ENCODE results near the gene ASTN2.

ASTN2 gene

DNA sequence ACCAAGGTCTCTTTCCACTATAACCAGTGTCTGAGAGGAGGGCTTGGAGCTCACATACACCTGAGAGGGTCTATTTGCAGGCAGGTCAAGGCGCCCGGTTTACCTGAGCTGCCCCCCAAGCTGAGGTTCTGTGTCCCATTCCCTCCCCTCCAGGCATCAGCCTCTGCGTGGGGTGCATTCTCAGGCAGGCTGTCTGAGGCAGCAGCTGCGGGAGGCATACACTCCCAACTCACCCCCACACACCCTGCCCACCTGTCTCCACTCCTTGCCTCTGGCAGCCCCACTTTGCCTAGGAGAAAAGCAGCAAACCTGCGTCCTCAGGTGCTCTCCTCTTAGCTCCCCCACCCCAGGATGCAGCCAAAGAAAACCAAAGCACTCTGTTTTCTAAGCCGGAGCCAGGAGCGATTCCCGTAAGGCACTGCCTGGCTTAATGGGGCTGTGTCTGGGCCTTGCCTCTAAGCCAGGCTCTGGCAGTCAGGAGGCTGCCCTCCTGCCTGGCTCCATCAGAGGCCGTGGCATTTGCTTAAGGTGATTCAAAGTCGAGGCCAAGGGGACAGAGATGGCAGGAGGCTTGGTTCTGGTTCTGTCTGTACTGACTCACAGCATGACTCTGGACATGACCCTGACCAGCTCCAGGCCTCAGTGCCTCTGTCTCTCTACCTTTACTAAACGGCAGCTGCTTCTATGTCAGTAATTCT, 867.0 kb downstream of the ASTN2 start:
- DNase-seq, result no peak

DNA sequence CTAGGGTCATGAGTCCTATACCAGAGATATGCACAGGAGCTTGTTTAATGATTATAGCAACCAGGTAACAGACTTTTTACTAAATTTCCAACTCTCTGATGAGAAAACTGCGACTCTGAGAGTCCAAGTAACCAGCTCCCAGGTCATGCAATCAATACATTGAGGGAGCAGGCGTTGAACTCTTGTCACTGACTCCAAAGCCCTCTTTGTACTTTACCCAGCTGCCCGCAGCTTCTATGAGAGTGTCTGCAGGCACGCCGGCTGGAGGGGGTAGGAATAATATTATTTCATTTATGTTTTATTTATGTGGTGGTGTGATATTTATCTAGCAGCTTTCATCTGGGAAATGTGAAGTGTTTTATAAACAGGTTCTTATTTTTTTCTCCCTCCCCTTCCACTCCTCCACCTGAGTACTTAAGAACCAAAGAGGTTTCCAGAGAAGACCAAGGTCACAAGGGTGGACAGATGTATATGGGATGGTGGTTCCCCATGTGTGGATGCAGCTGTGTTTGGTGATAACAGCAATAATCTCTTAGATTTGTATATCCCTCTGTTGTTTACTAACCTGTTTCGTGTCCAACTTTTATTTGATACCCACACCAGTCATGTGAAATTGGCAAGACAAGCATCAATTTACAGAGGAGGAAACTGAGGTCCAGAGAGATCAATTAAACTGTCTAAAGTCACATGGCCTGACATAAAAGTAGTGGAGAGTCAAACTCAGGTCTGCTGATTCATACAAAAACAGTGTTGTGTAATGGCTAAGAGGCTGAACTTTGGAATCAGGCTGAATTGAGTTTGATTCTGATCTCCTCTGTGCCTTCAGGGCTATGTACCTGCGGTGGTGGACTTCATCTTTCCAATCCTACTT, 867.9 kb downstream of the ASTN2 start:
- DNase-seq, result no peak

DNA sequence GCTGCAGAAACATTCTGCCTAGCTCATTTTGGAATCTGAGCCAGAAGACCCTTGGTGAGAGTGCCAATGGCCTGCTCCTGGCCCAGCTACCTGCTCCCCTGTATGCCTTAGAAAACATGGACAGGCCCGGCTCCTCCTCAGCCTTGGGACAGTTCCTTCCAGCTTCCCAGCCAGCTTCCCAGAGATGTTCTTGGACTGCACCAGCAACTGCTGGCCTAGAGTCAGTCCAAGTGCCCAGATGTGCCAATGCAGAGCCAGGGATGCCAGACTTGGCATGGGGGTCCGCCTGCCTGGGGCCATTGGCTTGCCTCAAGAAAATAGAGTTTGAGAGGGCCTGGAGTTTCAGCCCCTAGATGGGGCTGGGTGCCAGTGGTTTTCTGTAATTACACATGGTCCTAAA, 870.0 kb downstream of the ASTN2 start:
- no peak for DNase-seq

DNA sequence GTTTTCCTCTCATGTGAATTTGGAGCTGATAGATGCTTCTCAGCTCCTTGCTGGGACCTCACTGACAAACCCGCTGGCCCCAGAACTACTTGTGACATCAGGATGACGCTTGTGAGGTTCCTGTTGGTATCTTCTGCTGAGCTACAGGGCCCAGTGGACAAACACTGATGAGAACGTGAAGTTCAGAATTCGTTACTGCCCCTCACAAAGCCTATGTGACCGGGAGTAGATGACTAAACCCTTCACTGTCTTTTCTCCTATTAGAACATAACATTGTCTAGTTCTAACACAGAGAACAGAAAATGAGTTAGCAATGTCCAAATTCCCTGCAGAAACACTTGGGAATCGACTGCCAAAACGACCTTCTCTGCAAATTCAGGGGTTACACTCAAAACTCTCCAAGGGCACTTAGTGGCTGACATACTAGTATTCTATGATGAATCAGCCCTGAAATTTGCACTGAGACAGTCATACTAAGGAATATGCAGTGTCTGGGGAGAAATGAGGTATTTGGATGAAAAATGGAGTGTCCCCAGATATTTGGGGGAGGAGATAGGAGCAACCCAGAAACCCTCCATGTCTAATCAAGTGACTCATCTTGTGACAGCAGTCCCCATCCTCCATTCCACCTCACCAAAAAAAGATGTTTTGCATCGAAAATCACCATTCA, 871.0 kb downstream of the ASTN2 start:
- peak; percentile 90 for DNase-seq

DNA sequence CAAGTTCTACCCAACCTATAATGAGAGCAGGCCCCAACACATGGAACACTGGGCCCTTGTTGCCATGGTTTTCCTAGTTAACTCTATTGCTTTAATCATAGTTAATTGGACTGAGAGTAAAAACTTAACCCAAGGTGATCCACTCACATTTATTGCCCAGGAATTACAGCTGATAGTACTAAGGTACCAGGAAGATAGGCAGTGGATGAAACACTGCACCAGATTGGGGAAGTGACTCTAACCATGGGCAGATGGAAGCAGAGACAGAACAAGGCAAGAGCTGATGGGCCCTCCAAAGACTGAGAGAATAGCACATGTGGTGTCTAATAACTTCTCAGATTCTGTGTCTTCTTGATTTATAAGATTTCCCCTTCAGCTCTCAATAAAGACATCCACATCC, 873.5 kb downstream of the ASTN2 start:
- DNase-seq, result no peak

DNA sequence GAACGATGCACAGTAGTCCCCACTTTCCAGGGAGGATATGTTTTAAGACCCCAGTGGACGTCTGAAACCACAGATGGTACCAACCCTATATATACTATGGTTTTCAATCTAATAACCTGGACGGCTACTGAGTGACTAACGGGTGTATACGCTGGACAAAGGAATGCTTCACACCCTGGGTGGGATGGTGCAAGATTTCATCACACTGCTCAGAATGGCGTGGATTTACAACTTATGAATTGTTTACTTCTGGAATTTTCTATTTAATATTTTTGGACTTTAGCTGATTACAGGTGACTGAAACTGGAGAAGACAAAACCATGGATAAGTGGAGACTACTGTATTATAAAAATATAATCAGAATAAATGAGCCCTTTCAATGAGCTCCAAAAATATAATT, 875.3 kb downstream of the ASTN2 start:
- peak; percentile 26 for DNase-seq

DNA sequence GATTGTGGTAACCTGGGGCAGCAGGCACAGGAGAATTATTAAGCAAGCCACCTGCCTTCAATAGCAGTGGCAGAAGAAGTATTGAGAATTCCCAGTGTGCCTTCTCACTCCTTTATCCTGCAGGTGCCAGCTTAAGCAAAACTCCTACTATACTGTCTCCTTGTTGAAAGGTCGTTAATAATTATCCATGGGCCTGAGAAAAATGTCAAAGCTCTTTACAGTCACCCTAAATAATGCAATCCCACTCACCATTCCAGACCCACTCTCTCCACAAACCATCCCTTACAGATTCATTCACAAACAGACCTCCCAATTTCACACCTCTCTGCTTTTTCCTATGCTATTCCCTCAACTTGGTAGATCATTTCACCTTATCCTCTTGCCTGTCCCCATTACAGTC, 889.2 kb downstream of the ASTN2 start:
- no peak for DNase-seq

DNA sequence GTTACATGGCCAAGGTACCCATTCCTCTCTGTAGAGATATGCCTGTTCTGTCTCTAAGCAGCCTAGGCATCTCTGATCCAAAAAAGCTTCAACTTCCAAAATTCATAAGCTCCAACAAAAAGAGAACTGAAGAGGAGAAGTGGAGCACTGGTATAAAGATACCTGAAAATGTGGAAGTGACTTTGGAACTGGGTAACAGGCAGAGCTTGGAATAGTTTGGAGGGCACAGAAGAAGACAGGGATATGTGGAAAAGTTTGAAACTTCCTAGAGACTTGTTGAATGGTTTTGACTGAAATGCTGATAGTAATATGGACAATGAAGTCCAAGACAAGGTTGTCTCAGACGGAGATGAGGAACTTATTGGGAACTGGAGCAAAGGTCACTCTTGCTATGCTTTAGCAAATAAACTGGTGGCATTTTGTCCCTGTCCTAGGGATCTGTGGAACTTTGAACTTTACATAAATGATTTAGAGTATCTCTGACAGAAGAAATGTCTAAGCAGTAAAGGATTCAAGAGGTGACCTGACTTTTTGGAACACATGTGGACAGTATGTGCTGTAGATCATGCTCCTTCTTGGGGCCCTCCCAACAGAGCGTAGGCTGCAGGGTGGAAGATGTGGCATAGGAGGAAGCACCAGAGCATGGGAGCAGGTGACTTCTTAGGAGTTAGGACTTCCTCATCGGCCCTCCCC, 889.9 kb downstream of the ASTN2 start:
- DNase-seq, result no peak

DNA sequence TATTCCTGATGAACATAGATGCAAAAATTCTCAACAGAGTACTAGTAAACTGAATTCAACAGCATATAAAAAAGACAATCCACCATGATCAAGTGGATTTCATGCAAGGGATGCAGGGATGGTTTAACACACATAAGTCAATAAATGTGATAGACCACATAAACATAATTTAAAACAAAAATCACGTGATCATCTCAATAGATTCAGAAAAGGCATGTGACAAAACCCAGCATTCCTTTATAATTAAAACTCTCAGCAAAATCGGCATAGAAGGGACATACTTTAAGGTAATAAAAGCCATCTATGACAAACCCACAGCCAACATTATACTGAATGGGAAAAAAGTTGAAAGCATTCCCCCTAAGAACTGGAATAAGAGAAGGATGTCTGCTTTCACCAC, 894.6 kb downstream of the ASTN2 start:
- DNase-seq, result no peak

DNA sequence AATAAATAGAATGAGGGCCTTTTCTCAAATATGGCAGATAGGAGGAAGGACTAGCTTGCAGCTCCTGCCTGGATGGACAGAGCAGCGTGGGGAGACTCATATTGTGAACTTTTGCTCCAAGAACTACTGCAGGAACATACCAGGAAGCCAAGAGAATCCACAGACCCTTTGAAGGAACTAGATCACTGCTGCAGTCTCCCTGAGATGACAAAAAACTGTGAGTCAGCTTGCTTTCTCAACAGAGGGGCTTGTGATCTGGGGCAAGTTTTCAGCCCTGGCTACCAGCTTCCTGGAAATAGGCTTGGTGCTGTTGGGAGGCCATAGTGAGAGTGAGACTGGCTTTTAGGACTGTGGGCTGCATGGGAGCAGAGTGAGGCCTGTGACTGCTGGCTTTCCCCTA, 898.4 kb downstream of the ASTN2 start:
- no peak for DNase-seq

DNA sequence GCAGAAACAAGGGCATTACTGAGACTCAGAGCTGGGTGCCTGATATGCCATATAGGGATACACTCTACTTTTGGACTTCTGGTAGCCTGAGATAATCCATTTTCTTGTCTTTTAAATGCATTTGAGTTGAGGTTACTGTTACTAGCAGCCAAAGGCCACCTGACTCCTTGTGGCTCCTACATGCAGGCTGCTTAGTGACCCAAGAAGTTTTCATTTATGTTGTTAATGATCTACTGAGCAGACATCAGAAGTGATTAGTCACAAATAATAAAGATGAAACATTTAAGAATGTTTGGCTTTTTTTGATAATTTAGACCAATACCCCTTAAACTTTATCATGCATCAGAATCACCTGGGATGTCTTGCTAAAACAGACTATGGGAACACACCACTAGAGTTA, 899.3 kb downstream of the ASTN2 start:
- DNase-seq, result no peak

DNA sequence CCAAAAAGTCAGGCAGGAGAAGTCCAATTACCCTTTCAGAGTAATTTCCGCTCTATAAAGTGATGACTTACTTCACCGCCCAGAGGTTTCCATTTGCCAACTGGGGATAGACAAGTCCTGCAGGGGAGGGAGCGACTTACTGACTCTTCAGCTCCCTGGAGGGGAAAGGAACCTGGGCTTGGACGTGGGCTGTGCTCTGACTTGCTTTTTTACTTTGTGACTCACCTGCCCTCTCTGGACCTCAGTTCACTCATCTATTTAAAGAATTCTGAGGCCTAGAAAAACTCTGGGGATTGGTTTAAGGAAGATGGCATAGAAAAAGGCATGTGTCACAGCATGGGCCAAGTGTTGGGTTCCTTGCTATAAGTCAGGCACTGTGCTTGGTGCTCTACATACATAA, 908.2 kb downstream of the ASTN2 start:
- DNase-seq, result no peak

DNA sequence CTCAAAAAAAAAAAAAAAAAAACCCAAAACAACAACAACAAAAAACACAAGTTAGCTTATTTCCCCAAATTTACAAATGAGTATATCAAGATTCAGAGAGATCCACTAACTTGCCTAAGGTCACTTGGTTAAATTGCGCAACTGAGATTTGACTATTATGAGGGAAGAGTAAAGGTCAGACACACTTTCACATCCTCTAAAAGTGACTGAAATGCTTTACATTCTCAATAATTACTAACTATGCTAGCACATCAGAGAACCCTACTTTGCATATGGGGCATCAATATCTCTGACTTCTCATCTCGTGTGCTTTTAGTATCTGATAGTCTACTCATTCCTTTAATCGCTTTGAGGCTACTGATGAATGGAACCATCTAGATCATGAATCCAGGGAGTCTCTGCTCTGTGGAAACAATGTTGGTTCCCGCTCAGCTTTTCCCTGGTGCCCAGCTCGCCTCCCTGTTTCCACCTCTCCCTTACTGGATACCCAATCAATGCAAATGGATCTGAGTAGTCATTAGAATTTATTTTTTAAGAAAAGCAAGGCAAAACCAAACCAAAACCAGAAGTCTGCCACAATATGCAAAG, 909.9 kb downstream of the ASTN2 start:
- DNase-seq, result no peak

DNA sequence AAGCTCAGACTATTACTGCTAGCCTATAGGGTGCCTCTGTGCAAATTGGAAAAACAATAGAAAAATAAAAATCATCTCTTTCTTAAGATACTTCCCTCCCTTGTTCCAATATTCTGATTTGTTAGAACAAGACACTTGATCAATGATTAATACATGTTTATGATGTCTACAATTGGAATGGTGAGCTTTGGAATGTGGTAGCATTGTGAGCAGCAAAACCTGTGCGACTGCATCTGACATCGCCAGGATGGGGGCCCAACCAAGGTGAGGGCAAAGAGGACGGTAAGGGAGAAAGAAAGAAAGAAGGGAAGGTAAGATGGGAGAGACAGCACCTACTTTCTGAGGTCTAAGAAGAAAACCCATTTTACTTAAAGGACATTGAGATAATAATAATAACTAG, 910.8 kb downstream of the ASTN2 start:
- no peak for DNase-seq

DNA sequence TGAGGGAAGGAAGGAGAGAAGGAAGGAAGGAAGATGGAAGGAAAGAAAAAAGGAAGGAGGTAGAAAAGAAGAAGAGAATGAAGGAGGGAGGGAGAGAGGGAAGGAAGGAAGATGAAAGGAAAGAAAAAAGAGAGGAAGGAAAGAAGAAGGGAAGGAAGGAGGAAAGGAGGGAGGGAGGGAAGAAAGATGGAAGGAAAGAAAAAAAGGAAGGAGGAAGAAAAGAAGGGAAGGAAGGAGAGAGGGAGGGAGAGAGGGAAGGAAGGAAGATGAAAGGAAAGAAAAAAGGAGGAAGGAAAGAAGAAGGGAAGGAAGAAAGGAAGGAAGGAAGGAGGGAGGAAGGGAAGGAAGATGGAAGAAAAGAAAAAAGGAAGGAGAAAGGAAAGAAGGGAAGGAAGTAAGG, 912.1 kb downstream of the ASTN2 start:
- no peak for DNase-seq

DNA sequence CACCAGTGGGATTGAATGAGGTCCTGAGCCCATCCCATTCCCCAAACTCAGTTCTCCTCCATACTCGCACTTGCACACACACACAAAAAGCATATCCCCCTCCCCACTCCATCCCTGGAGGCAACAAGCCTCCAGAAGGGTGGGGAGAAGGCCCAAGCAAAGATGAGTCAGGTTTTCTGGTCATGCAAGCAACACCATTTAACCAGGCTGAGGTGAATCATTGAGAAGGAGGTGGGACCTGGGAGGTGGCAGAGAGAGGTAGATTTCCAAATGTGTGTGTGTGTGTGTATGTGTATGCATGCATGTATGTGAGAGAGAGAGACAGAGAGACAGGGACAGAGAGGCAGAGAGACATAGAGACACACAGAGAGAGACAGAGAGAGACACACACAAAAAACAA, 913.0 kb downstream of the ASTN2 start:
- peak; percentile 56 for DNase-seq

DNA sequence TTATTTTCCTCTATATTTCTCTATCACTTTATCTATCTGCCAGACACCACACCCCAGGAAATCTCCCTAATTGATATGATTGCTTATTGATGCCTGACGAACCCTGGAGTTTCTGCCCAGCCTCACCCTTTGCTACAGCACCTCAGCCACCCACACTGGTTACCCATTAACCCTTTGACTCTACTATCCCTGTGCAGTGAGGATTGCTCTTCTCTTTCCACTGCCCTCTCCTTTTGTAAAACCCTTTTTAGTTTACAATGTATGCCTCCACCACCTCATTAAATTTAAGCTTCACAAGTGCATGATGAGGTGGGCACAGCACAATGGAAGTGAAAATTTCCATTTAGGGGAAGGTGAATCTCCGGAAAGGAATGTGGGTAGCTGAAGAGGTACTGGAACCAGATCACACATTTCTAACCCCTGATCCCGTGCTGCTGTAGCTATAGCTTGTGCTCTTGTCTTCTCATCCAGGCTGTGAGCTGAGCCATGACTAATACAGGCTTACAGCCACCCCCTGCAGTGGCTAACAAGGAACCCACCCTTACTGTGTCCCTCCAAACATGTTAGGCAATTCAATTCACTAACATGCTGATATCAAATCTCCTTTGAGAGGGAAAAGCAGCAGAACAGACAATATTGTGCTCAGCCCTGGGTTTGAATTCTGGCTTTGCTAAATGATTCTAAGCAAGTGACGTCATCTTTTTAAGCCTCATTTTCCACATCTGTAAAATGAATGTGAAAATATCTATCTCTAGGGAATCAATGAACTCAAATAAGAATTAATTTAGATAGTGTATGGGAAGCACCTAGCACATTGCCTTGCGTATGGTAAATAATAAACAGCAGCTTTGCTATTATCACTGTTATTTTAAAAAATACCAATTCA, 914.6 kb downstream of the ASTN2 start:
- DNase-seq, result peak; percentile 77

DNA sequence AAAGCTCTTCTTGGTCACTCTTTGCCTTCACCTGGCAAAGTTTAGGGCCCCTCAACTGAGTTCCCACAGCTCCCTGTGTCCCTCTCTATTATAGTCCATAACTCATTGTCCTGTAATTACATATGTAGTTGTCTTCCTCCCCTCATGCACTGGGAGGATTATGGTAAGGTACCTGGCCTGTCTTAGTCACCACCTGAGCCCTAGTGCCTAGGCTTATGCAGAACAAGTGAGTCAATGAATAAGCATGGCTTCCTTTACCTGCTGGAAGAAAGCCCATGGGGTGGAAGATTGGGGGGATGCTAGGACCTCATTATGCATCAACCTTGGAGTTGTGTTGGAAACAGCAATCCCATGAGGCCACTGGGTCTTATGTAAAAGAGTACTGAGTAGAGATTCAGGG, 915.4 kb downstream of the ASTN2 start:
- DNase-seq, result no peak

DNA sequence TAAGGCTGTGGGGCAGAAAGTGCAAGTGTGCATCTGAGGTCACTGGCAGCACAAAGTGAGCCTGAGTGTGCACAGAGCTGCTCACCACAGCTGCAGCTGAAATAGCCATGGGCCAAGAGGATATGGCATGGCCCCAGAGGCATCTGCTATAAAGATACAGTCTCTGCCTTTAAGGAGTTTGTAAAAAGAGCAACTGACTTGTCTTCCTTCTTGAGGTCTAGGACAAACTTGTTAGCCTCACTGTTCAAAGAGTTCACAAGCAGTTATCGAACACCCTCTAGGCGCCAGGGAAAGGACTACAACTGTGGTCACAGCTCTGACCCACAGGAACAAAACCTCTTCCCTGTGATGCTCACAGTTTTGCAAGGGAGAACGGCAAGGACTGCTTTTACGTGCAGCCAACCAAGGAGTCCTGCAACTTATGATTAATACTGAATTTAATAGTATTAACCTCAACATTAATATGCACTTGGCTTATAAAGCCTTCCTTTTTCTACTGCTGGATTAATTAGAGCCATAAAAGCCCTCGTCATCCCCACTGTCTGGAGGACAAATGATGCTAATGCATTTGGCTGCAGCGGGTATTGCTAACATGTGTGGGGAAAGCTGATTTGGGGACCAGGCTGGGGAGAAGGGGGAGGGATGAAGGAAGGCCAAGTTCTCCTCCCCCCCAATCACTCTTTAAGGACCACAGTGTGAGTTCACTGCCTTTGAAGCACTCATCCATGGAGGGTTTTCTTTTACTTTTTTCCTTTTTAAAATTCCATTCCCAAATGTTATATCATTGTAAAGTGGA, 917.6 kb downstream of the ASTN2 start:
- DNase-seq, result peak; percentile 49

DNA sequence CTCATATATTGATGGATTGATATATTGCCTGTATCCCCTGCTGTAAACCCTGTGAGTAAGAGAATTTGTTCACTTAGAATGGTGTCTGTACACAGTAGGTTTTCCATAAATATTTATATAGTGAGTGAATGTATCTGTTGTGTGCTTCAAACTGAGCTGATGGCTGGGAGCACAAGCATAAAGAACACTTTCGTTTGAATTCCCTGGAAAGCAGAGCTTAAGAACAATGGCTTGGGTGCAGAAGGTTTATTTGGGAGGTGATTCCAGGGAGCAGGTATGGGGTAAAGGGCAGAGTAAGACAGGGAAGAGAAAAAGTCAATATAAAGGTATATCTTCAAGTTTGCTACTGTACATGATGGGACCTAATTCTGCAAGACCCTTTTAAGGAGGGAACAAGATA, 918.7 kb downstream of the ASTN2 start:
- no peak for DNase-seq

DNA sequence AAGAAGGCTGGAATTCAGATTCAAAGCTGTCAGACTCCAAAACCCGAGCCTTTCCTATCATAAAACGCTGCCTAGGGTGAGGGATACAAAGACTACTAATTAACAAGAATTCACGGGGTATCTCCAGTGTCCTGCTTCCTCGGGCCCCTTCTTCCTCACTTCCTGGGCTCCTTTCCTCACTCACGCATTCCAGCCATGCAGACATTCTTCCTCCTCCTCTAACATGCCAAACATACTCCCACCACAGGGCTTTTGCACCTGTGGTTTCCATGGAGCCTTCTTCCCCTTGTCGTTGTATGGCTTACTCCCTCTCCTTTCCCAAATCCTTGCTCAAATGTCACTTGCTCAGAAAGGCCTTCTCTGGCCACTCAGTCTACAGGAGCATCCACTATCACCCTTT, 919.1 kb downstream of the ASTN2 start:
- DNase-seq, result no peak
